IMR-90 (cell line): Measurements from ENCODE around the gene PAK4. TPM values are rescaled to one million over a fixed set of nuclear protein-coding genes. Genes with fewer than 3 reads are reported as not detected.
A peak's percentile ranks its signal among the peaks of the same experiment; 100 is the strongest.

Experiments used
- ATAC-seq: fragments of 200-7000 bp; cut with Tn5 transposase; 2 replicates; pipeline ENCODE4 v1.9.1; 2020; ENCODE audit warnings: low read depth, mild to moderate bottlenecking, moderate library complexity
- BruUV-seq: library from RNA; stranded (reverse); fragments of 400-500 nt; replicated peaks from 2 replicates; lab custom pipeline; 2021; lab: Mats Ljungman, UMichigan
- CTCF ChIA-PET: fragments of 300-600 bp; formaldehyde crosslinking; extraction: SDS; loops from one replicate; lab custom pipeline; 2021; ENCODE audit warnings: antibody characterized with exemption; lab: Yijun Ruan, JAX
- POLR2A ChIA-PET: fragments of 300-600 bp; sonication (Branson Sonifier 250); formaldehyde crosslinking; loops from one replicate; lab custom pipeline; 2022; ENCODE audit warnings: antibody characterized with exemption; ENCODE audit not compliant: unreplicated experiment; lab: Charles Lee
- DNase-seq: peaks from one replicate; pipeline ENCODE4 v3.0.0; 2013
- H2AFZ ChIP-seq: replicated peaks from 2 replicates; pipeline ENCODE3; 2013; ENCODE audit warnings: low read length, mild to moderate bottlenecking; ENCODE audit not compliant: poor library complexity
- H2AK5ac ChIP-seq: 2 replicates; pipeline ENCODE4 v1.6.1; 2013; ENCODE audit warnings: low read depth, low read length, inconsistent platforms
- H2AK9ac ChIP-seq: replicated peaks from 2 replicates; pipeline ENCODE3; 2013; ENCODE audit warnings: mild to moderate bottlenecking, low read depth, low read length, moderate library complexity; ENCODE audit not compliant: poor library complexity
- H2BK120ac ChIP-seq: 2 replicates; pipeline ENCODE4 v1.6.1; 2013; ENCODE audit warnings: low read depth, low read length, inconsistent platforms
- H2BK15ac ChIP-seq: 3 replicates; pipeline ENCODE4 v1.6.1; 2013; ENCODE audit warnings: low read depth, low read length, inconsistent platforms
- H2BK20ac ChIP-seq: 2 replicates; pipeline ENCODE4 v1.6.1; 2013; ENCODE audit warnings: low read depth, mild to moderate bottlenecking, inconsistent platforms, low read length, moderate library complexity
- H2BK5ac ChIP-seq: 2 replicates; pipeline ENCODE4 v1.6.1; 2013; ENCODE audit warnings: mild to moderate bottlenecking, low read depth, low read length, inconsistent platforms; ENCODE audit not compliant: poor library complexity, severe bottlenecking
- H3K14ac ChIP-seq: replicated peaks from 2 replicates; pipeline ENCODE4 v1.6.1; 2013; ENCODE audit warnings: low read depth, low read length, inconsistent platforms
- H3K18ac ChIP-seq: 2 replicates; pipeline ENCODE4 v1.6.1; 2013; ENCODE audit warnings: low read depth, low read length, control low read depth
- H3K23ac ChIP-seq: 2 replicates; pipeline ENCODE4 v1.6.1; 2013; ENCODE audit warnings: low read depth, low read length, inconsistent platforms
- H3K27ac ChIP-seq: 2 replicates; pipeline ENCODE4 v1.5.1; 2013; ENCODE audit warnings: mild to moderate bottlenecking, control low read depth, low read length; ENCODE audit not compliant: insufficient read depth
- H3K27me3 ChIP-seq: 2 replicates; pipeline ENCODE4 v1.6.1; 2013; ENCODE audit warnings: low read length; ENCODE audit not compliant: control insufficient read depth, insufficient read depth
- H3K36me3 ChIP-seq: 2 replicates; pipeline ENCODE4 v1.6.1; 2013; ENCODE audit warnings: low read length, mixed read lengths; ENCODE audit not compliant: control insufficient read depth, insufficient read depth
- H3K4ac ChIP-seq: 2 replicates; pipeline ENCODE4 v1.6.1; 2013; ENCODE audit warnings: low read depth, low read length, inconsistent platforms
- H3K4me1 ChIP-seq: 2 replicates; pipeline ENCODE4 v1.6.1; 2013; ENCODE audit warnings: low read length, mixed read lengths; ENCODE audit not compliant: control insufficient read depth, insufficient read depth
- H3K4me2 ChIP-seq: 2 replicates; pipeline ENCODE4 v1.6.1; 2013; ENCODE audit warnings: low read depth, mild to moderate bottlenecking, control low read depth, low read length, moderate library complexity
- H3K4me3 ChIP-seq: 2 replicates; pipeline ENCODE4 v1.5.1; 2013; ENCODE audit warnings: low read depth, mild to moderate bottlenecking, control low read depth, low read length, moderate library complexity; ENCODE audit not compliant: insufficient read depth
- H3K56ac ChIP-seq: 2 replicates; pipeline ENCODE4 v1.6.1; 2013; ENCODE audit warnings: low read length, inconsistent platforms; ENCODE audit not compliant: insufficient read depth; ENCODE audit errors: extremely low read depth
- H3K79me1 ChIP-seq, 2 experiments: 2 replicates each; pipeline ENCODE4 v1.6.1; 2013; ENCODE audit warnings: low read length in 2 of 2, inconsistent platforms in 1 of 2, low read depth in 1 of 2
- H3K9ac ChIP-seq: 2 replicates; pipeline ENCODE4 v1.6.1; 2013; ENCODE audit warnings: low read depth, low read length, control low read depth
- H3K9me1 ChIP-seq: 2 replicates; pipeline ENCODE4 v1.6.1; 2013; ENCODE audit warnings: low read length, inconsistent platforms; ENCODE audit not compliant: insufficient read depth
- H3K9me3 ChIP-seq: 2 replicates; pipeline ENCODE4 v1.6.1; 2013; ENCODE audit warnings: low read length; ENCODE audit not compliant: control insufficient read depth, insufficient read depth
- H4K20me1 ChIP-seq: 2 replicates; pipeline ENCODE4 v1.6.1; 2013; ENCODE audit warnings: low read length, inconsistent platforms; ENCODE audit not compliant: insufficient read depth
- H4K5ac ChIP-seq: 2 replicates; pipeline ENCODE4 v1.6.1; 2013; ENCODE audit warnings: mild to moderate bottlenecking, low read depth, low read length, control low read depth
- H4K8ac ChIP-seq, 2 experiments: 2 replicates each; pipeline ENCODE4 v1.6.1; 2013; ENCODE audit warnings: low read depth in 2 of 2, low read length in 2 of 2, control low read depth in 1 of 2, inconsistent platforms in 1 of 2
- H4K91ac ChIP-seq: 2 replicates; pipeline ENCODE4 v1.6.1; 2013; ENCODE audit warnings: low read depth, low read length, inconsistent platforms; ENCODE audit not compliant: insufficient read depth
- MAZ ChIP-seq: IDR thresholded peaks from 2 replicates; pipeline ENCODE4 v1.6.1; 2012; ENCODE audit warnings: low read depth, mild to moderate bottlenecking, low read length, improper control_type of control experiment, moderate library complexity, borderline replicate concordance
- POLR2A ChIP-seq: IDR thresholded peaks from 2 replicates; pipeline ENCODE4 v1.6.1; 2012; ENCODE audit warnings: mild to moderate bottlenecking, low read depth, low read length
- RAD21 ChIP-seq: IDR thresholded peaks from 2 replicates; pipeline ENCODE4 v1.6.1; 2012; ENCODE audit warnings: low read length, improper control_type of control experiment
- RCOR1 ChIP-seq: IDR thresholded peaks from 2 replicates; pipeline ENCODE4 v1.6.1; 2012; ENCODE audit warnings: mild to moderate bottlenecking, low read length, improper control_type of control experiment; ENCODE audit not compliant: insufficient replicate concordance
- SMC3 ChIP-seq: fragments of 150-350 bp; IDR thresholded peaks from 2 replicates; pipeline ENCODE4 v1.6.1; 2016; ENCODE audit warnings: low read depth, mild to moderate bottlenecking, antibody characterized with exemption, low read length, moderate library complexity
- WGBS, 2 experiments: methylation state at CpG; one replicate each; pipeline versions ENCODE4 v1.1.5 to v1.1.7; 2013; ENCODE audit warnings: missing lambda C conversion rate in 2 of 2; ENCODE audit not compliant: insufficient read length in 1 of 2; ENCODE audit errors: extremely low coverage in 2 of 2; 5-methylcytosine and 5-hydroxymethylcytosine counted together
- dilution Hi-C: fragments of 300-500 bp; cut with HindIII; formaldehyde crosslinking; loops from one replicate; pipeline ENCODE4 v1.14.3; 2018; ENCODE audit warnings: low sequenced_read_pairs; ENCODE audit not compliant: unreplicated experiment
- in situ Hi-C: fragments of 300-500 bp; cut with MboI; formaldehyde crosslinking; loops from 3 replicates; pipeline ENCODE4 v1.14.3; 2019; ENCODE audit warnings: low sequenced_read_pairs, inconsistent platforms, mixed read lengths
- intact Hi-C: fragments of 100-400 bp; cut with micrococcal nuclease; formaldehyde crosslinking; loops from 2 replicates; pipeline ENCODE4 v1.10.0; 2022
- polyA plus RNA-seq, 3 experiments: library from polyadenylated mRNA; depleted of rRNA; stranded (reverse); fragments of >200 nt; gene quantifications; 2 replicates each; pipeline ENCODE4 v1.2.3, GENCODE V29; 2012; ENCODE audit warnings: low replicate concordance in 1 of 3
- total RNA-seq: library from RNA; depleted of rRNA; stranded (reverse); fragments of >200 nt; gene quantifications from 2 replicates; pipeline ENCODE4 v1.2.3, GENCODE V29; 2012; rRNA removed

PAK4 gene
- total and polyA plus RNA-seq, 2 of the 4 experiments (the other 2 are of a cell fraction), result 2.0 to 27.2 TPM

GRCh38 chr19:39224910-39225309 is 99.3 kb downstream of the PAK4 start:
- Histone ChIP-seq H3K36me3 (no peaks in the 10 kb centered on the region), H2BK20ac (no peak overlapping the region), H4K91ac (no peak overlapping the region), H3K27ac (no peak overlapping the region), H3K27me3 (peaks cover 8% of the 10 kb centered on the region), H3K4me3 (no peak overlapping the region), H2BK5ac (no peak overlapping the region), H4K20me1 (no peaks in the 10 kb centered on the region), H3K9me1 (no peaks in the 10 kb centered on the region), H4K8ac (no peak overlapping the region), H2AFZ (no peak overlapping the region), H2AK5ac (no peak overlapping the region), H2AK9ac (peak overlapping the region; percentile 55), H3K9ac (no peak overlapping the region), H2BK120ac (no peak overlapping the region), H3K56ac (no peak overlapping the region), H3K9me3 (no peaks in the 10 kb centered on the region), H4K5ac (no peak overlapping the region), H2BK15ac (no peak overlapping the region), H3K4me1 (no peaks in the 10 kb centered on the region), H3K23ac (no peak overlapping the region), H3K18ac (no peak overlapping the region), H3K4ac (no peak overlapping the region), H3K14ac (no peak overlapping the region), H3K4me2 (no peak overlapping the region), H3K79me1 (no peaks in the 10 kb centered on the region)
- DNase-seq, result no peak
- POLR2A ChIA-PET, result no interaction called here
- WGBS, 2 experiments, result no CpG with 5 or more reads among the region's 3 CpGs
- ATAC-seq, result no peak
- intact Hi-C loops (no loop called here), dilution Hi-C loops (no loop called here), in situ Hi-C loops (loop anchor here (25.0 kb wide), 1 partner anchor 763 kb away; no protein-coding TSS in a partner anchor)
- CTCF ChIA-PET, result no interaction called here
- TF ChIP-seq SMC3, result no peak
- no peak for TF ChIP-seq MAZ
- no peak for TF ChIP-seq RAD21
- TF ChIP-seq POLR2A, result no peak
- TF ChIP-seq RCOR1, result no peak
- no TSS peak for BruUV-seq

Other genes starting within 250 kb of the PAK4 start
- gene RINL, start 247.5 kb upstream of the PAK4 start, total RNA-seq, result 0.72 and 0.83 TPM in 2 replicates
- 1.2 and 1.9 TPM in 2 replicates for gene RINL, start 247.5 kb upstream of the PAK4 start, polyA plus RNA-seq (2012; rRNA removed)
- gene SIRT2, start 226.2 kb upstream of the PAK4 start, total RNA-seq, result 37.5 and 43.0 TPM in 2 replicates
- 50.0 and 53.8 TPM in 2 replicates for gene SIRT2, start 226.2 kb upstream of the PAK4 start, polyA plus RNA-seq (2012; rRNA removed)
- gene NFKBIB, start 225.8 kb upstream of the PAK4 start, total RNA-seq, result 6.4 and 7.5 TPM in 2 replicates
- gene NFKBIB, start 225.8 kb upstream of the PAK4 start, polyA plus RNA-seq (2012; rRNA removed), result 25.5 and 36.2 TPM in 2 replicates
- gene CCER2, start 213.6 kb upstream of the PAK4 start, total RNA-seq, result not detected in 2 replicates
- gene CCER2, start 213.6 kb upstream of the PAK4 start, polyA plus RNA-seq (2012; rRNA removed), result 0.19 and 0.22 TPM in 2 replicates
- gene SARS2, start 195.0 kb upstream of the PAK4 start, total RNA-seq, result 8.3 and 10.8 TPM in 2 replicates
- 33.4 and 40.3 TPM in 2 replicates for gene SARS2, start 195.0 kb upstream of the PAK4 start, polyA plus RNA-seq (2012; rRNA removed)
- 26.4 and 26.7 TPM in 2 replicates for gene MRPS12, start 194.8 kb upstream of the PAK4 start, total RNA-seq
- 75.4 and 97.4 TPM in 2 replicates for gene MRPS12, start 194.8 kb upstream of the PAK4 start, polyA plus RNA-seq (2012; rRNA removed)
- 10.8 and 11.9 TPM in 2 replicates for gene FBXO17, start 150.0 kb upstream of the PAK4 start, total RNA-seq
- gene FBXO17, start 150.0 kb upstream of the PAK4 start, polyA plus RNA-seq (2012; rRNA removed), result 20.7 and 22.6 TPM in 2 replicates
- gene FBXO27, start 93.2 kb upstream of the PAK4 start, total RNA-seq, result under 0.01 and 0.18 TPM in 2 replicates
- gene FBXO27, start 93.2 kb upstream of the PAK4 start, polyA plus RNA-seq (2012; rRNA removed), result 0.50 and 0.57 TPM in 2 replicates
- gene ACP7, start 41.4 kb upstream of the PAK4 start, total RNA-seq, result not detected in 2 replicates
- not detected in 2 replicates for gene ACP7, start 41.4 kb upstream of the PAK4 start, polyA plus RNA-seq (2012; rRNA removed)
- not detected in 2 replicates for gene NCCRP1, start 71.2 kb downstream of the PAK4 start, total RNA-seq
- gene NCCRP1, start 71.2 kb downstream of the PAK4 start, polyA plus RNA-seq (2012; rRNA removed), result not detected in 2 replicates
- not detected in 2 replicates for gene SYCN, start 78.5 kb downstream of the PAK4 start, total RNA-seq
- not detected in 2 replicates for gene SYCN, start 78.5 kb downstream of the PAK4 start, polyA plus RNA-seq (2012; rRNA removed)
- gene IFNL3, start 119.2 kb downstream of the PAK4 start, total RNA-seq, result not detected in 2 replicates
- gene IFNL3, start 119.2 kb downstream of the PAK4 start, polyA plus RNA-seq (2012; rRNA removed), result not detected in 2 replicates
- not detected in 2 replicates for gene IFNL4, start 123.1 kb downstream of the PAK4 start, total RNA-seq
- not detected in 2 replicates for gene IFNL4, start 123.1 kb downstream of the PAK4 start, polyA plus RNA-seq (2012; rRNA removed)
- not detected in 2 replicates for gene IFNL2, start 142.6 kb downstream of the PAK4 start, total RNA-seq
- not detected in 2 replicates for gene IFNL2, start 142.6 kb downstream of the PAK4 start, polyA plus RNA-seq (2012; rRNA removed)
- gene IFNL1, start 170.6 kb downstream of the PAK4 start, total RNA-seq, result not detected in 2 replicates
- gene IFNL1, start 170.6 kb downstream of the PAK4 start, polyA plus RNA-seq (2012; rRNA removed), result not detected in 2 replicates
- under 0.01 TPM in 2 replicates for gene LRFN1, start 195.1 kb downstream of the PAK4 start, total RNA-seq
- 0.47 and 0.48 TPM in 2 replicates for gene LRFN1, start 195.1 kb downstream of the PAK4 start, polyA plus RNA-seq (2012; rRNA removed)
- 0.28 TPM in 1 of 2 replicates, not detected in the other for gene GMFG, start 210.3 kb downstream of the PAK4 start, total RNA-seq
- 0.33 and 0.55 TPM in 2 replicates for gene GMFG, start 210.3 kb downstream of the PAK4 start, polyA plus RNA-seq (2012; rRNA removed)
- gene SAMD4B, start 216.6 kb downstream of the PAK4 start, total RNA-seq, result 18.3 and 19.2 TPM in 2 replicates
- 97.2 and 119 TPM in 2 replicates for gene SAMD4B, start 216.6 kb downstream of the PAK4 start, polyA plus RNA-seq (2012; rRNA removed)